IPS-11a (cell line): ENCODE measurements around the gene PLEKHA5.

Source experiments
- H3K4me3 ChIP-seq: one replicate; pipeline ENCODE4 v1.5.1; 2013; ENCODE audit warnings: low read depth, low read length, control low read depth

The PLEKHA5 gene

GRCh38 chr12:19127270-19127669 lies 2.3 kb upstream of the PLEKHA5 start:
- H3K4me3 ChIP-seq: no peak overlapping the region

GRCh38 chr12:19128485-19128884 lies 1.0 kb upstream of the PLEKHA5 start:
- H3K4me3 ChIP-seq: no peak overlapping the region

- H3K4me3 ChIP-seq: peak overlapping the region; percentile 15
These were observed 429 bp upstream of the PLEKHA5 start for GRCh38 chr12:19129122-19129485.

DNA sequence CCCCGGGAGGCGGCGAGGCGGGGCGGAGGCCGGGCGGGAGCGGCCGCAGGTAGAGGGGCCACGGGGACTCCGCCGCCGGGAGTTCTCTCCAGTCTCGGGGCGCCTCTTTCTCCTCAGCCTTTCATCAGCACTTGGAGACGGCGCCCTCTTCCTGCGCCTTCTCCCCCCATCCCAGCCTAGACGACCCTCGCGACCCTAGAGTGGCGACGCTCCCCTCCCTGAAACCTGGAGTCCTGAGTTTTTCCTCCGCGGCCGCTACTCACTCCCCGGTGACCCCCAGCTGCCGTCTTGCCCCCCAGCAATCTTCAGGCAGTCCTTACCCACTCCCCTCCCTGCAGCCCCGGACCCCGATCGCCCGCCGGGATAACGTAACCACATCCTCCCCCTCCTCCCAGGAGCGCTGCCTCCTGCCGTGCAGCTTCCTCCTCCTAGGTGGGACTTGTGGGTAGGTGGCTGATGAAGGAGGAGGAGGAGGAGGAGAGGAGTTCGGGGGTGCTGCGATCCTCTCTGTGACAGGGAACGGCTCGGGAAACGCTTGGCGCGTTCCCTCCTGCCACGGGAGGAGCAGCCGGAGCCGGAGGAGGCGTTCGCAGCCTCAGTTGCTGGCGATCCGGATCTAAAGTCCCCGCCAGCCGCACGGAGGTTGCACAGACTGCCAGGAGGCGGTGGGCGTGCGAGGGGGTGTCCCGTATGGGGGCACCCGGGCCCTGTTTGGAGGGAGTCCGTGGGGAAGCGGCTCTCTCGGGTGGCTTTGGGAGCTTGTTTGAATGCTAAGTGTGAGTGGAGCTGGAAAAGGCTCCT lies 891 bp downstream of the PLEKHA5 start:
- peak overlapping the region; percentile 84 for H3K4me3 ChIP-seq

DNA sequence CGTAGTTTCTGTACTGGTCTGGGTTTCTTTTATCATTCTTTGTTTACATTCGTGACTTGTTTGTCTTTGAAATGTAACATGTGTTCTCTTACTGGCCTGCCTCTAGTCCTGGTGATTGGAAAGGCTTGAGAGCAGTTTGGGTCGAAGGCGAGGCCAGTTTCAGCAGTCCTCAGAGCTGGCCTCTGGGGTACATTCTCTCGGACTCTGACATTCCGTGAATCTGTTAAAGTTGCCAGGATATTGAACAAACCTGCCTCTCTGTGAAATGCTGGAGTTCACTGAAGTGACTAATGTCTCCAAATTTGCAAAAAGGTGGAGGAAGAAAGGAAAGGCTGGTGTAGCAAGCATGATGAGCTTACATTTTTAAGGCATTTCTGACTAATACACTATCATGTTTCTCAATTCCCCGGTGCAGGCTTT lies 1.5 kb downstream of the PLEKHA5 start:
- peak overlapping the region; percentile 84 for H3K4me3 ChIP-seq

DNA sequence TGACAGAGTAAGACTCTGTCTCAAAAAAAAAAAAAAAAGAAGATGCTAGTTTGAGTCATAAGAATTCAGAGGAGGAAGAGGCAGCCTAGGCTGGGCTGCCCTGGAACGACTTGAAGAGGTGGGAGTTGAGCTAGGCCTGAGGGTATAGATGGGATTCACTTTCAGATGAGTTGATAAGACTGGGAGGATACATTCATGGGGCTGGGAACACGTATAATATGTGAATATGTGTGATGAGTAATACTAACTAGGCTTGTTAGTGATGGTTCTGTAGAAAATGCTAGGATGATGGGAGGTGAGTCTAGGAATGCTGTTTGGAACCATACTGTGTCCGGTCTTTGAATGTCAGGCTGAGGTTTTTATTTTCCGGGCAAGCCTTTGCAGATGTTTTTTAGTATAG lies 9.0 kb downstream of the PLEKHA5 start:
- no peak overlapping the region for H3K4me3 ChIP-seq

DNA sequence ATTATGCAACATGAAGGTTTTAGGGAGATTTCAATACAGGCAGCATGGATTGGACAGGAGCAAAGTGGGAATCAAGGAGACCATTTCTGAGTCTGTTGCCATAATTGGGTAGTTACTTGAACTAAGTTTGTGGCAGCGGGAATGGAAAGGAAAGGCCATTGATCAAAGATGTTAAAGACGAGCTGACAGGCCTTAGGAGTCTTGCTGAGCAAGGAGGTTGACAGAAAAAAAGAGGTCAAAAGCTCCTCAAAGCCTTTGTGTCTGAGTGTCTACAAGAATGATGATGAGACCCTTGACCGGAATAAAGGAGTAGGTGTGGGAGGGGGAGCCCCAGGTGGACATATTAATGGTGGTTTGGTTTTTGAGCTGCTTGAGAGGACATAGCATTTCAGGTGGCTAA lies 9.4 kb downstream of the PLEKHA5 start:
- H3K4me3 ChIP-seq: no peak overlapping the region

DNA sequence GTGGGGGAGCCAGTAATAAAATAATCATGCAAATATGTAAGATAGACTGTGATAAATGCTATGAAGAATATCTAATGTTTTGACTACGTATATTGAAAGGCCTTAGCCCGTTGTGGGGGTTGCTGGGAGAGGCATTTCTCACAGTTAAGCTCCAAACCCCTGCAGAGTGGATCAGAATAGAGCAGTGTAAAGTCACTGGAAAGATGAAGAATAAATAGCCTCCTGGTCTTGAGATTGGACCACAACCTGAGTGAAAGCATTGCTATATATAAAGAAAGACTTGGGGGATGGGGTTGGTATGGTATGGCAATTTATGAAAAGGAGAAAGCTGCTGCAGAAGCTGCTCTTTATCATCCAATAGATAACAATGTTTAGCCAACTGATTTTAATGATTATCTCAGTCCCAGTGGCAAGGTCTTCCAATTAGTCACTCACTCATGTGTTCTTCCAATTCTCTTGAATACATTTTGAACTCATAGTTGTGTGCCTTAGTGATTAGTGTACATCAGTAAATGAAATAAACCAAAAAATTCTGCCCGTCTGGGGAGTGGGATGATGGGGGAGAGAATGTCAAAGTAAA lies 10.2 kb downstream of the PLEKHA5 start:
- H3K4me3 ChIP-seq: no peak overlapping the region

DNA sequence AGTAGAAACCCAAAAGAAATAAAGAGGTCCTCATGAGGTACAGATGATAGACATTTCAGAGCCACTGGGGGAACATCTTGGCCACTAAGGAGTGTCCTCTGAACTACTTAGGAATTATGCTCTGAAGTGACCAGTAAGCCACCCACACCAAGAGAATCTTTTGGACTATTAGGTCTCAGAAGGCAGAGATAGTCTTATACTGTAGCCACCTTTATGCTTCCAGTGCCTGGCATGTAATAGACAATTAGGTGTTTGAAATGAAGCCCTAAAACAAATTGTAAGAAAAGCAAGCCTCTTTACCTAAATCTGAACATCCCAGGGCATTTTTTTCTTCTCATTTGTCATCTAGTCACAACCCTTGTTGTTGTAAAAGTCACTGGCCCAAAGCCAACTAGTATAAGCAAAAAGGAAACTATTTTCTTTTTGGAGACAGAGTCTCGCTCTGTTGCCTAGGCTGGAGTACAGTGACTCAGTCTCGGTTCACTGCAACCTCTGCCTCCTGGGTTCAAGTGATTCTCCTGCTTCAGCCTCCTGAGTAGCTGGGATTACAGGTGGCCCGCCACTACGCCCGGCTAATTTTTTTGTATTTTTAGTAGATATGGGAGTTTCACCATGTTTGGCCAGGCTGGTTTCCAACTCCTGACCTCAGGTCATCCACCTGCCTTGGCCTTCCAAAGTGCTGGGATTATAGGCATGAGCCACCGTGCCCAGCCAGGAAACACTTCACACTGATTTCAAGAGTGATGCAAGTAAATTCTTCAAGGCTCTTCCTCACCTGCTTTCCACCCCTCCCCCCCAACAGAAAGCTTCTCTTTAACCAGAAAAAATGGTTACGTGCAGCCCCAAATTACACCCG lies 11.1 kb downstream of the PLEKHA5 start:
- H3K4me3 ChIP-seq: no peak overlapping the region

- no peak overlapping the region for H3K4me3 ChIP-seq
These were observed 13.0 kb downstream of the PLEKHA5 start for GRCh38 chr12:19142499-19142898.

DNA sequence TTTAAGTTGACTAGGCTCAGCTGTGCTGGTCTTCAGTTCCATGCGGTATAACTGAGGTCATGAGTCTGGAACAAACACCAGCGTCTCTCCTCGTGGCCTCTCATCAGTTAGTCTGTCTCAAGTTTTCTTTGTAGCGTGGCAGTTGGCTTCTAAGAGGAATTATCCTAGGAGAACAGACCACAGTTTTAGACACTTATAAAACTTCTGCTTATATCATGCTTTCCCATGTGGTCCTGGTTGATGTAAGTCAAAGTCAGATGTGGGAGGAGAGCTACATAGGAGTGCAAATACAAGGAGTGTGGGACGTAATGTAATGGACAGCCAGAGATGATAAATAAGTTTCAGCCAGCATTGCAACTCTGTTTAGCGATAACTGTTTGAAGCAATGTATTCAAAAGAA lies 14.8 kb downstream of the PLEKHA5 start:
- no peak overlapping the region for H3K4me3 ChIP-seq

DNA sequence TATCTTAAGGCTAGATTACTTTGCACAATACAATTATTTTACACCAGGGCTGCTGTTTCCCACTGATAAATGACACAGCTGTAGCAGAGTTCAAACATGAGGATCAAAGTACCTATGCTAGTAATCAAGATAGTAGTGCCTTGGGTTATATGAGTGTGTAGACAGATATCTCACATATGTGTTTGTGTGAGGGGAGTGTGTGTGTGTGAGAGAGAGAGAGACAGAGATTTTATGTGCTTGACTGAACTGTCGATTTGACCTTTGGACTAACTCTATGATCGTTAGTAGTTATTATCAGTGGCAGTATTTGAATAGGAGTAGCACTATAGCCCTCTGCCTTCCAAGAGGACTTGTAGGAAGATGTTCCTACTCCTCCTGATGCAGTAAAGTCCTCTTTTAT lies 15.5 kb downstream of the PLEKHA5 start:
- H3K4me3 ChIP-seq: no peak overlapping the region

DNA sequence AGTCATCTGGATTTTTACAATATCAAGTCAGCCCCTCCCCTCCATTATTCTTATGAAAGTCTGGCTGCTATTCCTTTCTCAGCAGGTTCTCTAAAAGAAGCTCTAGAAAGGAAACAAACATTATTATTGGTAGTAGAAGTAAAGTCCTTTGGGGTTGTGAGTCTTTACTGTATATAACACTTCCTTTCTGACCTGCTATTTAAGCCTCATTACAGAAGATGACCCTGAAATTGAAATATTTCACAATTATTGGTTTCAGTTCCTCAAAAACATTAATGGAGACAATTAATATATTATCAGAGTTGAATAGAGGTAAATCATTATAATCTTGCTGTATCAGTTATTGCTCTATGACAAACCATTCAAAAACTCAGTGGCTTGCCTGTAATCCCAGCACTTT lies 19.3 kb downstream of the PLEKHA5 start:
- no peak overlapping the region for H3K4me3 ChIP-seq

- no peak overlapping the region for H3K4me3 ChIP-seq
These were observed 20.9 kb downstream of the PLEKHA5 start for GRCh38 chr12:19150273-19150900.

- no peak overlapping the region for H3K4me3 ChIP-seq
These were observed 21.8 kb downstream of the PLEKHA5 start for GRCh38 chr12:19151298-19151697.

DNA sequence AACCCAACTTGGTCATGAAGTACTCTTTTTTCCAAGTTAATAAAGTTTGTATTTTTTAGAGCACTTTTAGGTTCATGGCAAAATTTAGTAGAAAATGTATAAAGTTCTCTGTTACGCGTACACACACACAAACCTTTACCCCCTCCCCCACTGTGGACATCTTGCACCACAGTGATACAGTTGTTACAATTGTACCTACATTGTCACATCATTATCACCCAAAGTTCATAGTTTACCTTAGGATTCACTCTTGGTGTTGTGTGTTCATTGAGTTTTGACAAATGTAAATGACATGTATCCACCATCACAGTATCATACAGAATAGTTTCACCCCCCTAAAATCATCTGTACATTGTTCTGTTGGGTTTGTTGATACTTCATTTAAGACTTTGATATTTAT lies 23.9 kb downstream of the PLEKHA5 start:
- no peak overlapping the region for H3K4me3 ChIP-seq

DNA sequence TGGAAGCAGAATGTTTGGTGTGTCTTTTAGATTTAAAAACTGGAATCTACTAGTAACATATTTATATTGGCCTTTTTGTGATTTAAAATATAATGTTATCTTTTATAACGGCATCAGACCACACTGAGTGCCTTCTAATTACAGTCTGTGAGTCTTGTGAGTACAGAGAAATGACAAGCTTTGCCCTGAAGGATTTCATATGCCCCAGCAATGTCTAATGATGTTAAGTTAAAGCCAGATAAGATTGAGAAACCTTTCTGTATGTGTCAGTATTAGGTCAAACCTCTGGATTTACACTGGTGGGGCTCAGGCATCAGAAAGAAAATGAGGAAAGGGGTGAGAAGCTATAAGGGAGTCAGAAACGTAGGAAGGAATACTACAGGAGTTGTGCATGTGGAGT lies 25.2 kb downstream of the PLEKHA5 start:
- no peak overlapping the region for H3K4me3 ChIP-seq

GRCh38 chr12:19155981-19156734 lies 26.6 kb downstream of the PLEKHA5 start:
- no peak overlapping the region for H3K4me3 ChIP-seq

GRCh38 chr12:19158923-19159322 lies 29.4 kb downstream of the PLEKHA5 start:
- no peak overlapping the region for H3K4me3 ChIP-seq

GRCh38 chr12:19161216-19161615 lies 31.7 kb downstream of the PLEKHA5 start:
- no peak overlapping the region for H3K4me3 ChIP-seq

GRCh38 chr12:19165451-19165850 lies 35.9 kb downstream of the PLEKHA5 start:
- no peak overlapping the region for H3K4me3 ChIP-seq
